ENCODE results near the gene GRAMD2A. TPM values are rescaled to one million over a fixed set of nuclear protein-coding genes. Genes with fewer than 3 reads are reported as not detected.

The GRAMD2A gene
- total RNA-seq, 4 donors from 2014 or later = 1.1 to 2.9 (median 2.2) TPM

DNA sequence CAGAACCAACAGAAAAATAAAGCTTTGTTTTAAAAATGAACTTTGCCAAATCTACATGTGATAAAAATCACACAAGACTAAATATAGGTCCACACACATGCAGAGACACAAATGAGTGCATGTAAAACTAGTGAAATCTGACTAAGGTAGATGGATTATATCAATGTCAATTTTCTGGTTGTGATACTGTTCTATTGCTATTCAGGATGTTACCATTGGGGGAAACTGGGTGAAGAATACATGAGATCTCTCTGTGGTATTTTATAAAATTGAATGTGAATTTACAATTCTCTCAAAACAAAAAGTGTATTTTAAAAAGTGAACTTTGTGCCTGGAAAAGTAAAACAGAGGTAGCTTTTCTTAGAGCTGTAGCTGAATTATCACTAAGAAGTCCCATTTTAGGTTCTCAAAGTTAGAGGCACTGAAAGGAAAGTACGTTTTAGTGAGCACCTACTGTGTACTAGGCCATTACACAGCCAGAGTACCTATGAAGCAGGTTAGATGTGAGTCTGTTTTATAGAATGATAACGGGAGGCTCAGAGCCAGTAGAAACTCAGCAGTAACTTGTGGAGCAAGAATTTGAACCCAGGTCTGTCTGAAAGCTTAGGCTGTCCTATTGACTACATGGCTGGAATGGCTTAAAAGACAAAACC is 8.2 kb downstream of the GRAMD2A start:
- WGBS, 2 donors = 95 to 97% methylated on average over 2 of the region's 2 CpGs

DNA sequence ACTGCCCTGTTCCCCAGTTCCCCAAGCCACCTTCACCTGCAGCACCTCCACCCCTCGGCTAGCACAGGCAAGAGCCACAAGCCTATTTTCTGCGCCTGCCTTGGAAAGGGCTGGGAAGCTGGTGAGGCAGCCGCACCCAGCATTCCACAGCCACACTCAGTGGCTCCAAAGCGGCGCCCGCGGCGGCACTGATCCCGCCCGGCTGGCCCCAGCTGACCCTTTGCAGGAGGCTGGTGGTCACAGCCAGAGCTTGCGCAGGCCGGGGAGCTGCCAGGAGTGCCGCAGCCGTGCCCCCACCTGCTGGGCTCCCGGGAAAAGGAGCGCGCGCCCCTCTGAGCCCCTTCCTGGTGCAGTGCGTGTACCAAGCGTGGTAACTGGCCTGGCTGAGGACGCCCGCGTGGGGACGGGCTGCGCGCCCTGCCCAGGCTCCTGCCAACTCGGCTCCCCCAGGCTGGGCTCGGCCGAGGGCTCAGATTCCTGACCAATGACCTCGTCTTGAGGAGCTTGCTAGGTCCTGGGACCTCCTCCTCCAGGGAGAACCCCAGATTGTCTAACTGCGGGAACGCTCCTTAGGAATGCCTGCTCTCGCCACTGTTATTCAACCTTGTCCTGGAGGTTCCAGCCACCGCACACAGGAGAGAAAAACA is 13.3 kb downstream of the GRAMD2A start:
- peak overlapping the region in 3 of 4 donors; percentile 26 to 68 (median 45) for H3K27ac ChIP-seq
- H3K27me3 ChIP-seq = peaks cover 0 to 29% of the 10 kb centered on the region in 2 donors
- peaks cover 0 to 39% (median 21%) of the 10 kb centered on the region in 4 donors for H3K4me1 ChIP-seq
- peak overlapping the region; percentile 17 to 45 (median 28) for H3K4me3 ChIP-seq
- no peak for DNase-seq (ENCODE audit: low spot score in 2 of 2)
- H3K9me3 ChIP-seq = no peaks in the 10 kb centered on the region
- no peaks in the 10 kb centered on the region for H3K36me3 ChIP-seq
- WGBS, 2 donors = 8 to 12% methylated on average over 12 to 28 of the region's 34 CpGs
- TF ChIP-seq POLR2A (IDR thresholded peaks at IDR 0.05) = no peak
- TF ChIP-seq CTCF (IDR thresholded peaks at IDR 0.05) = no peak
- TF ChIP-seq EP300 (IDR thresholded peaks at IDR 0.05) = no peak

More for the DNA sequence above, 8.2 kb downstream of the GRAMD2A start:
- Histone ChIP-seq H3K4me1 (peaks cover 0 to 2% (median under 1%) of the 10 kb centered on the region in 4 donors), H3K27ac (no peak overlapping the region), H3K27me3 (peaks cover 0 to 31% of the 10 kb centered on the region in 2 donors), H3K9me3 (no peaks in the 10 kb centered on the region), H3K4me3 (no peak overlapping the region), H3K36me3 (no peaks in the 10 kb centered on the region)
- TF ChIP-seq EP300 (IDR thresholded peaks at IDR 0.05) (no peak), POLR2A (IDR thresholded peaks at IDR 0.05) (no peak), CTCF (IDR thresholded peaks at IDR 0.05) (no peak)
- DNase-seq (ENCODE audit: low spot score in 2 of 2) = no peak

GRCh38 chr15:72183781-72184164 is 13.8 kb downstream of the GRAMD2A start:
- Histone ChIP-seq H3K4me1 (peaks cover 0 to 44% (median 25%) of the 10 kb centered on the region in 4 donors), H3K27me3 (peaks cover 0 to 29% of the 10 kb centered on the region in 2 donors), H3K9me3 (no peaks in the 10 kb centered on the region), H3K36me3 (no peaks in the 10 kb centered on the region), H3K4me3 (peak overlapping the region in 3 of 4 donors; percentile 17 to 45 (median 38)), H3K27ac (peak overlapping the region in 2 of 4 donors; percentile 45 to 68)
- DNase-seq (ENCODE audit: low spot score in 2 of 2) = no peak
- TF ChIP-seq EP300 (IDR thresholded peaks at IDR 0.05) = no peak
- TF ChIP-seq CTCF (IDR thresholded peaks at IDR 0.05) = no peak
- no peak for TF ChIP-seq POLR2A (IDR thresholded peaks at IDR 0.05)
- whole genome bisulfite sequencing, 2 donors = 36 to 47% methylated on average over 7 to 11 of the region's 12 CpGs

DNA sequence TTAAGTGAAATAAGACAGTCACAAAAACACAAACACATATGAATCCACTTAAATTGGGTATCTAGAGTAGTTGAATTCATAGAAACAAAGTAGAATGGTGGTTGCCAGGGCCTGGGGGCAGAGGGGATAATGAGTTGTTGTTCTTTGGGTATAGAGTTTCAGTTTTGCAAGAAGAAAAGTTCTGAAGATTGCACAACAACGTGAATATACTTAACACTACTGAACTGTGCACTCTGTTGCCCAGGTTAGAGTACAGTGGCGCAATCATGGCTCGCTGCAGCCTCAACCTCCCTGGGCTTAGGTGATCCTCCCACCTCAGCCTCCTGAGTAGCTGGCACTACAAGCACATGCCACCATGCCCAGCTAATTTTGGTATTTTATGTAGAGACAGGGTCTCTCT is 14.9 kb downstream of the GRAMD2A start:
- 65 to 69% methylated on average over 3 of the region's 3 CpGs for WGBS, 2 donors
- no peaks in the 10 kb centered on the region for H3K36me3 ChIP-seq
- DNase-seq (ENCODE audit: low spot score in 2 of 2) = no peak
- H3K4me3 ChIP-seq = no peak overlapping the region
- H3K4me1 ChIP-seq = peaks cover 0 to 47% (median 26%) of the 10 kb centered on the region in 4 donors
- no peak for TF ChIP-seq CTCF (IDR thresholded peaks at IDR 0.05)
- TF ChIP-seq POLR2A (IDR thresholded peaks at IDR 0.05) = no peak
- no peak for TF ChIP-seq EP300 (IDR thresholded peaks at IDR 0.05)
- H3K9me3 ChIP-seq = no peaks in the 10 kb centered on the region
- no peak overlapping the region for H3K27ac ChIP-seq
- peaks cover 0 to 22% of the 10 kb centered on the region in 2 donors for H3K27me3 ChIP-seq

GRCh38 chr15:72182244-72182643 is 15.3 kb downstream of the GRAMD2A start:
- DNase-seq (ENCODE audit: low spot score in 2 of 2) = no peak
- Histone ChIP-seq H3K27me3 (peaks cover 0 to 22% of the 10 kb centered on the region in 2 donors), H3K27ac (peak overlapping the region in 2 of 4 donors; percentile 27 to 90), H3K9me3 (no peaks in the 10 kb centered on the region), H3K4me1 (peaks cover 0 to 47% (median 26%) of the 10 kb centered on the region in 4 donors), H3K4me3 (no peak overlapping the region), H3K36me3 (no peaks in the 10 kb centered on the region)
- 79 to 80% methylated on average over 3 of the region's 3 CpGs for WGBS, 2 donors
- no peak for TF ChIP-seq POLR2A (IDR thresholded peaks at IDR 0.05)
- no peak for TF ChIP-seq EP300 (IDR thresholded peaks at IDR 0.05)
- TF ChIP-seq CTCF (IDR thresholded peaks at IDR 0.05) = no peak

All from tibial nerve (tissue), 4 donors.